Left lobe of liver (tissue), 1 donor: Measurements from ENCODE around the gene MTMR3. TPM values are rescaled to one million over a fixed set of nuclear protein-coding genes. Genes with fewer than 3 reads are reported as not detected.

ENCODE experiments used
- total RNA-seq: library from RNA; stranded (reverse); gene quantifications from one replicate; pipeline ENCODE4 v1.2.1, GENCODE V29; 2021
- donor health status: DM: no; HTN: yes; CAD: no.

MTMR3 gene
- total RNA-seq, 1 donor from 2014 or later: 12.8 TPM

Other genes starting within 250 kb of the MTMR3 start
- not detected for gene CABP7, start 163.2 kb upstream of the MTMR3 start, total RNA-seq
- gene ZMAT5, start 116.2 kb upstream of the MTMR3 start, total RNA-seq: 11.1 TPM
- gene UQCR10, start 115.8 kb upstream of the MTMR3 start, total RNA-seq: 65.5 TPM
- gene ASCC2, start 44.9 kb upstream of the MTMR3 start, total RNA-seq: 46.9 TPM
- 1.5 TPM for gene HORMAD2, start 197.3 kb downstream of the MTMR3 start, total RNA-seq